NCI-H187 treated with DMSO at 0.1 percent for 48 hours (cell line): Measurements from ENCODE around the gene SRPK2.
"Not testable (repeated sequence)": the region's sequence is repeated elsewhere in the genome, so short reads cannot be mapped to it uniquely, and the experiment has no call there.

Experiments
- DNase-seq: peaks from one replicate; lab custom pipeline; 2025; lab: John Stamatoyannopoulos, UW

Gene SRPK2

GRCh38 chr7:105388356-105389087, at the start of gene SRPK2:
TSS of gene SRPK2 (minus strand) at chr7:105388921.
- DNase-seq = no peak

GRCh38 chr7:105438254-105438653, 49.5 kb upstream of the SRPK2 start:
- DNase-seq = no peak

GRCh38 chr7:105437356-105437755, 48.6 kb upstream of the SRPK2 start:
- DNase-seq = not testable (repeated sequence)

- no peak for DNase-seq
Measured at GRCh38 chr7:105429746-105430612, 41.3 kb upstream of the SRPK2 start.

GRCh38 chr7:105426606-105427146, 38.0 kb upstream of the SRPK2 start:
- DNase-seq = no peak

GRCh38 chr7:105423987-105424386, 35.3 kb upstream of the SRPK2 start:
- DNase-seq = no peak

- no peak for DNase-seq
Measured at GRCh38 chr7:105413887-105414437, 25.2 kb upstream of the SRPK2 start.

GRCh38 chr7:105410774-105411173, 22.1 kb upstream of the SRPK2 start:
- DNase-seq = not testable (repeated sequence)

GRCh38 chr7:105409775-105410174, 21.1 kb upstream of the SRPK2 start:
- not testable (repeated sequence) for DNase-seq

- DNase-seq = no peak
Measured at GRCh38 chr7:105408791-105409410, 20.2 kb upstream of the SRPK2 start.

- no peak for DNase-seq
Measured at GRCh38 chr7:105403128-105403527, 14.4 kb upstream of the SRPK2 start.

GRCh38 chr7:105402221-105403095, 13.7 kb upstream of the SRPK2 start:
- DNase-seq = no peak

GRCh38 chr7:105399043-105399725, 10.5 kb upstream of the SRPK2 start:
- no peak for DNase-seq

GRCh38 chr7:105396566-105396965, 7.8 kb upstream of the SRPK2 start:
- DNase-seq = no peak

- no peak for DNase-seq
Measured at GRCh38 chr7:105391429-105391828, 2.7 kb upstream of the SRPK2 start.

GRCh38 chr7:105389889-105390288, 1.2 kb upstream of the SRPK2 start:
- no peak for DNase-seq

GRCh38 chr7:105389088-105389650, 448 bp upstream of the SRPK2 start:
- no peak for DNase-seq

- no peak for DNase-seq
Measured at GRCh38 chr7:105387508-105388355, 989 bp downstream of the SRPK2 start.

- DNase-seq = no peak
Measured at GRCh38 chr7:105377903-105378302, 10.8 kb downstream of the SRPK2 start.
